Measurements from ENCODE around the gene SH3YL1. TPM values are rescaled to one million over a fixed set of nuclear protein-coding genes. Genes with fewer than 3 reads are reported as not detected.

Gene SH3YL1
- total and polyA plus RNA-seq, 4 donors = 6.4 to 19.2 (median 13.9) TPM

DNA sequence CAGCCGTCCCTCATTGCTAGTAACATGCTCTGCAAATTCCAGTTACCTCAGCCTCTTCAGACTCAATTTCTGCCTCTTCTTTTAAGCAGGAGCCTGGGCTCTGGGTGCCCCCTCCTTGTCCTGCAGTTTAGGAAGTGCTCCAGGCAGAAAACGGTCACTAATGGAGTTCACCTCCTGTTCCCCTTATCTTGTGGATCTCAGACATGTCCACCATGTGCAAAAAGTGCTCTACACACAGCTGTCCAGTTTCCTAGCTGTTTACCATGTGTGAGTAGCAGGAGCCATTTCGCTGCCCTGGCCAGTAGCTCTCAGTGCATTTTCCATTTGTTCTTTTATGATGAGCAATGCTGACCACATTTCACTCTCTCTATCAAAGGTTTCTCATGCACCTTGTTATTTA lies 4.9 kb downstream of the SH3YL1 start:
- peaks cover 6 to 13% (median 11%) of the 10 kb centered on the region in 4 donors for H3K4me1 ChIP-seq (ENCODE audit: control insufficient read depth in 4 of 4, insufficient read depth in 4 of 4, low read length in 3 of 4)
- H3K27ac ChIP-seq (ENCODE audit: low read depth in 1 of 2, low read length in 2 of 2) = no peak overlapping the region
- 94% methylated on average over 3 of the region's 3 CpGs for WGBS
- H3K9ac ChIP-seq (ENCODE audit: low read depth in 1 of 2, low read length in 2 of 2) = no peak overlapping the region
- DNase-seq (ENCODE audit: low spot score) = no peak
- TF ChIP-seq, protein P1, sequence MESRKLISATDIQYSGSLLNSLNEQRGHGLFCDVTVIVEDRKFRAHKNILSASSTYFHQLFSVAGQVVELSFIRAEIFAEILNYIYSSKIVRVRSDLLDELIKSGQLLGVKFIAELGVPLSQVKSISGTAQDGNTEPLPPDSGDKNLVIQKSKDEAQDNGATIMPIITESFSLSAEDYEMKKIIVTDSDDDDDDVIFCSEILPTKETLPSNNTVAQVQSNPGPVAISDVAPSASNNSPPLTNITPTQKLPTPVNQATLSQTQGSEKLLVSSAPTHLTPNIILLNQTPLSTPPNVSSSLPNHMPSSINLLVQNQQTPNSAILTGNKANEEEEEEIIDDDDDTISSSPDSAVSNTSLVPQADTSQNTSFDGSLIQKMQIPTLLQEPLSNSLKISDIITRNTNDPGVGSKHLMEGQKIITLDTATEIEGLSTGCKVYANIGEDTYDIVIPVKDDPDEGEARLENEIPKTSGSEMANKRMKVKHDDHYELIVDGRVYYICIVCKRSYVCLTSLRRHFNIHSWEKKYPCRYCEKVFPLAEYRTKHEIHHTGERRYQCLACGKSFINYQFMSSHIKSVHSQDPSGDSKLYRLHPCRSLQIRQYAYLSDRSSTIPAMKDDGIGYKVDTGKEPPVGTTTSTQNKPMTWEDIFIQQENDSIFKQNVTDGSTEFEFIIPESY (IDR thresholded peaks at IDR 0.05) = no peak
- TF ChIP-seq EGR1 (IDR thresholded peaks at IDR 0.05; ENCODE audit: low read depth in 2 of 2) = no peak
- H3K4me3 ChIP-seq (ENCODE audit: low read depth in 1 of 3, low read length in 3 of 3) = no peak overlapping the region
- H3K9me3 ChIP-seq (ENCODE audit: control insufficient read depth in 4 of 4, low read length in 3 of 4) = no peaks in the 10 kb centered on the region
- no peaks in the 10 kb centered on the region for H3K27me3 ChIP-seq (ENCODE audit: control insufficient read depth in 4 of 4, insufficient read depth in 4 of 4, low read length in 3 of 4)
- no peaks in the 10 kb centered on the region for H3K36me3 ChIP-seq (ENCODE audit: control insufficient read depth in 4 of 4, insufficient read depth in 3 of 4, low read depth in 1 of 4, low read length in 3 of 4)

DNA sequence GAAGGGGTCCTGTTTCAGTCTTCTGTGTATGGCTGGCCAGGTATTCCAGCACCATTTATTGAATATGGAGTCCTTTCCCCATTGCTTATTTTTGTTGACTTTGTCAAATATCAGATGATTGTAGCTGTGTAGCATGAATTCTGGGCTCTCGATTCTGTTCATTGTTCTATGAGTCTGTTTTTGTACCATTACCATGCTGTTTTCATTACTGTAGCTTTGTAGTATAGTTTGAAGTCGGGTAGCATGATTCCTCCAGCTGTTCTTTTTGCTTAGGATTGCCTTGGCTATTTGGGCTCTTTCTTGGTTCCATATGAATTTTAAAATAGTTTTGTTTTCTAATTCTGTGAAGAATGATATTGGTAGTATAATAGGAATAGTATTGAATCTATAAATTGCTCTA lies 6.0 kb downstream of the SH3YL1 start:
- no peak overlapping the region for H3K9ac ChIP-seq (ENCODE audit: low read depth in 1 of 2, low read length in 2 of 2)
- H3K9me3 ChIP-seq (ENCODE audit: control insufficient read depth in 4 of 4, low read length in 3 of 4) = no peaks in the 10 kb centered on the region
- no peaks in the 10 kb centered on the region for H3K36me3 ChIP-seq (ENCODE audit: control insufficient read depth in 4 of 4, insufficient read depth in 3 of 4, low read depth in 1 of 4, low read length in 3 of 4)
- TF ChIP-seq, protein P2, sequence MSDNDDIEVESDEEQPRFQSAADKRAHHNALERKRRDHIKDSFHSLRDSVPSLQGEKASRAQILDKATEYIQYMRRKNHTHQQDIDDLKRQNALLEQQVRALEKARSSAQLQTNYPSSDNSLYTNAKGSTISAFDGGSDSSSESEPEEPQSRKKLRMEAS (IDR thresholded peaks at IDR 0.05) = no peak
- TF ChIP-seq RAD21 (IDR thresholded peaks at IDR 0.05) (no peak), SP1 (IDR thresholded peaks at IDR 0.05) (no peak), GABPA (IDR thresholded peaks at IDR 0.05 in 1 of 2, conservative IDR thresholded peaks at IDR 0.05 in 1 of 2) (no peak), JUND (IDR thresholded peaks at IDR 0.05) (no peak), RXRA (IDR thresholded peaks at IDR 0.05) (no peak), FOXA1 (IDR thresholded peaks at IDR 0.05) (no peak), HNF4A (conservative IDR thresholded peaks at IDR 0.05) (no peak), HNF4G (IDR thresholded peaks at IDR 0.05) (no peak), YY1 (IDR thresholded peaks at IDR 0.05) (no peak)
- no peak for DNase-seq (ENCODE audit: low spot score)
- H3K27ac ChIP-seq (ENCODE audit: low read depth in 1 of 2, low read length in 2 of 2) = no peak overlapping the region
- no peaks in the 10 kb centered on the region for H3K27me3 ChIP-seq (ENCODE audit: control insufficient read depth in 4 of 4, insufficient read depth in 4 of 4, low read length in 3 of 4)
- 97% methylated on average over 2 of the region's 2 CpGs for WGBS
- no peak overlapping the region for H3K4me3 ChIP-seq (ENCODE audit: low read depth in 1 of 3, low read length in 3 of 3)
- H3K4me1 ChIP-seq (ENCODE audit: control insufficient read depth in 4 of 4, insufficient read depth in 4 of 4, low read length in 3 of 4) = peaks cover 6 to 13% (median 10%) of the 10 kb centered on the region in 4 donors

DNA sequence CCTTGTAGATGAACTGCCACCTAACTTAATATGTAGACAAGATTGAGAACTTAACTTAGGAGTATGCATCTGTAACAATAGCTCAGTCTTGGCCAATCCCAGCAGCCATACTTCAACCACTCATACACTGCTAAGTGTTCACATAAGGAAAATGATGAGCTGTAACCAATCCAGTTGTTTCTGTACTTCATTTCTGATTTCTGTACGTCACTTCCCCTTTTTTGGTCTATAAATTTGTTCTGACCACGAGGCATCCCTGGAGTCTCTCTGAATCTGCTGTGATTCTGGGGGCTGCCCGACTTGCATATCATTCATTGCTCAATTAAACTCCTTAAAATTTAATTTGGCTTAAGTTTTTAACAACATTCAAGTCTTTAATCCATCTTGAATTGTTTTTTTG lies 6.4 kb downstream of the SH3YL1 start:
- Histone ChIP-seq H3K9ac (ENCODE audit: low read depth in 1 of 2, low read length in 2 of 2) (no peak overlapping the region), H3K27ac (ENCODE audit: low read depth in 1 of 2, low read length in 2 of 2) (no peak overlapping the region), H3K4me1 (ENCODE audit: control insufficient read depth in 4 of 4, insufficient read depth in 4 of 4, low read length in 3 of 4) (peaks cover 6 to 13% (median 10%) of the 10 kb centered on the region in 4 donors), H3K27me3 (ENCODE audit: control insufficient read depth in 4 of 4, insufficient read depth in 4 of 4, low read length in 3 of 4) (no peaks in the 10 kb centered on the region), H3K4me3 (ENCODE audit: low read depth in 1 of 3, low read length in 3 of 3) (no peak overlapping the region), H3K36me3 (ENCODE audit: control insufficient read depth in 4 of 4, insufficient read depth in 3 of 4, low read depth in 1 of 4, low read length in 3 of 4) (no peaks in the 10 kb centered on the region), H3K9me3 (ENCODE audit: control insufficient read depth in 4 of 4, low read length in 3 of 4) (no peaks in the 10 kb centered on the region)
- TF ChIP-seq RXRA (IDR thresholded peaks at IDR 0.05) (no peak), JUND (IDR thresholded peaks at IDR 0.05) (no peak), RAD21 (IDR thresholded peaks at IDR 0.05) (no peak), SP1 (IDR thresholded peaks at IDR 0.05) (no peak), EGR1 (IDR thresholded peaks at IDR 0.05; ENCODE audit: low read depth in 2 of 2) (no peak), HNF4G (IDR thresholded peaks at IDR 0.05) (no peak), FOXA2 (IDR thresholded peaks at IDR 0.05) (no peak), TAF1 (conservative IDR thresholded peaks at IDR 0.05) (no peak), HNF4A (conservative IDR thresholded peaks at IDR 0.05) (no peak)
- TF ChIP-seq, protein P3, sequence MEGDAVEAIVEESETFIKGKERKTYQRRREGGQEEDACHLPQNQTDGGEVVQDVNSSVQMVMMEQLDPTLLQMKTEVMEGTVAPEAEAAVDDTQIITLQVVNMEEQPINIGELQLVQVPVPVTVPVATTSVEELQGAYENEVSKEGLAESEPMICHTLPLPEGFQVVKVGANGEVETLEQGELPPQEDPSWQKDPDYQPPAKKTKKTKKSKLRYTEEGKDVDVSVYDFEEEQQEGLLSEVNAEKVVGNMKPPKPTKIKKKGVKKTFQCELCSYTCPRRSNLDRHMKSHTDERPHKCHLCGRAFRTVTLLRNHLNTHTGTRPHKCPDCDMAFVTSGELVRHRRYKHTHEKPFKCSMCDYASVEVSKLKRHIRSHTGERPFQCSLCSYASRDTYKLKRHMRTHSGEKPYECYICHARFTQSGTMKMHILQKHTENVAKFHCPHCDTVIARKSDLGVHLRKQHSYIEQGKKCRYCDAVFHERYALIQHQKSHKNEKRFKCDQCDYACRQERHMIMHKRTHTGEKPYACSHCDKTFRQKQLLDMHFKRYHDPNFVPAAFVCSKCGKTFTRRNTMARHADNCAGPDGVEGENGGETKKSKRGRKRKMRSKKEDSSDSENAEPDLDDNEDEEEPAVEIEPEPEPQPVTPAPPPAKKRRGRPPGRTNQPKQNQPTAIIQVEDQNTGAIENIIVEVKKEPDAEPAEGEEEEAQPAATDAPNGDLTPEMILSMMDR (IDR thresholded peaks at IDR 0.05; ENCODE audit: low read depth, low read length, missing input control) = no peak
- WGBS = 86% methylated on average over 3 of the region's 3 CpGs
- DNase-seq (ENCODE audit: low spot score) = no peak

Measured in liver (tissue), 9 donors.